Smooth muscle cell (in vitro differentiated cells): ENCODE results near the gene PRKAG3. TPM values are rescaled to one million over a fixed set of nuclear protein-coding genes. Genes with fewer than 3 reads are reported as not detected.

Experiments
- DNase-seq: peaks from one replicate; lab custom pipeline; 2025; ENCODE audit not compliant: unreplicated experiment; lab: John Stamatoyannopoulos, UW
- H2AFZ ChIP-seq: fragments of 200-600 bp; sonication (generic); 2 replicates; pipeline ENCODE4 v1.6.0; 2016; ENCODE audit warnings: antibody characterized with exemption, low read depth, mild to moderate bottlenecking
- H3F3A ChIP-seq: fragments of 200-600 bp; sonication (generic); 2 replicates; pipeline ENCODE4 v1.6.0; 2017; ENCODE audit warnings: antibody characterized with exemption, low read depth
- H3K27ac ChIP-seq: fragments of 200-600 bp; sonication (generic); 2 replicates; pipeline ENCODE4 v1.5.1; 2016; ENCODE audit warnings: low read depth, mild to moderate bottlenecking
- H3K27me3 ChIP-seq: fragments of 200-600 bp; sonication (generic); 2 replicates; pipeline ENCODE4 v1.6.1; 2016; ENCODE audit warnings: low read depth, mild to moderate bottlenecking
- H3K36me3 ChIP-seq: fragments of 200-600 bp; sonication (generic); 2 replicates; pipeline ENCODE4 v1.5.1; 2016; ENCODE audit warnings: low read depth
- H3K4me1 ChIP-seq: fragments of 200-600 bp; sonication (generic); 2 replicates; pipeline ENCODE4 v1.5.1; 2016; ENCODE audit warnings: low read depth
- H3K4me2 ChIP-seq: fragments of 200-600 bp; sonication (generic); 2 replicates; pipeline ENCODE4 v1.6.0; 2016; ENCODE audit warnings: mild to moderate bottlenecking
- H3K4me3 ChIP-seq: fragments of 200-600 bp; sonication (generic); 2 replicates; pipeline ENCODE4 v1.5.1; 2016; ENCODE audit warnings: mild to moderate bottlenecking
- H3K79me2 ChIP-seq: fragments of 200-600 bp; sonication (generic); 2 replicates; pipeline ENCODE4 v1.6.0; 2016; ENCODE audit warnings: low read depth, mild to moderate bottlenecking
- H3K9ac ChIP-seq: fragments of 200-600 bp; sonication (generic); 2 replicates; pipeline ENCODE4 v1.6.0; 2016; ENCODE audit warnings: low read depth
- H3K9me3 ChIP-seq: fragments of 200-600 bp; sonication (generic); replicated peaks from 2 replicates; pipeline ENCODE4 v1.5.1; 2016; ENCODE audit warnings: low read depth
- H4K20me1 ChIP-seq: fragments of 200-600 bp; sonication (generic); 2 replicates; pipeline ENCODE4 v1.6.0; 2016; ENCODE audit warnings: low read depth
- CTCF ChIP-seq: fragments of 200-600 bp; sonication (generic); IDR thresholded peaks from 2 replicates; pipeline ENCODE4 v1.5.1; 2017; ENCODE audit warnings: borderline replicate concordance, mild to moderate bottlenecking, antibody characterized with exemption; ENCODE audit not compliant: insufficient read depth, poor library complexity, severe bottlenecking
- WGBS: methylation state at CpG from one replicate; pipeline ENCODE4 v1.1.7; 2016; ENCODE audit warnings: low lambda C conversion rate; 5-methylcytosine and 5-hydroxymethylcytosine counted together
- polyA plus RNA-seq: library from polyadenylated mRNA; unstranded; fragments of >200 nt; fragmentation: Nextera tagmentation; extraction: Ambion mirVana; gene quantifications from 2 replicates; pipeline ENCODE4 v1.2.1, GENCODE V29; 2016
- total RNA-seq: library from RNA; depleted of rRNA; stranded (reverse); fragments of >200 nt; gene quantifications from 2 replicates; pipeline ENCODE4 v1.2.3, GENCODE V29; 2014

PRKAG3 gene
- total and polyA plus RNA-seq, 2 experiments from 2014 or later: not detected

- H3K9ac ChIP-seq: no peak overlapping the region
- no peaks in the 10 kb centered on the region for H3K79me2 ChIP-seq
- TF ChIP-seq CTCF: no peak
- no peak for DNase-seq
- H3K4me3 ChIP-seq: no peak overlapping the region
- H3F3A ChIP-seq: no peaks in the 10 kb centered on the region
- H2AFZ ChIP-seq: no peak overlapping the region
- whole genome bisulfite sequencing: 45% methylated on average over 1 of the region's 1 CpG
- no peaks in the 10 kb centered on the region for H3K9me3 ChIP-seq
- H3K36me3 ChIP-seq: no peaks in the 10 kb centered on the region
- no peaks in the 10 kb centered on the region for H4K20me1 ChIP-seq
- H3K27me3 ChIP-seq: peaks cover 50% of the 10 kb centered on the region
- H3K27ac ChIP-seq: no peak overlapping the region
- peaks cover 12% of the 10 kb centered on the region for H3K4me1 ChIP-seq
- H3K4me2 ChIP-seq: no peak overlapping the region
Measured at GRCh38 chr2:218858138-218858445, 26.5 kb upstream of the PRKAG3 start.

- WGBS: 52% methylated on average over 10 of the region's 10 CpGs
- Histone ChIP-seq H3K27me3 (peaks cover 50% of the 10 kb centered on the region), H3K4me2 (no peak overlapping the region), H3F3A (no peaks in the 10 kb centered on the region), H3K79me2 (no peaks in the 10 kb centered on the region), H3K9me3 (no peaks in the 10 kb centered on the region), H3K27ac (no peak overlapping the region), H4K20me1 (no peaks in the 10 kb centered on the region), H3K9ac (no peak overlapping the region), H3K4me1 (peaks cover 14% of the 10 kb centered on the region), H2AFZ (no peak overlapping the region), H3K4me3 (no peak overlapping the region), H3K36me3 (no peaks in the 10 kb centered on the region)
- TF ChIP-seq CTCF: no peak
- no peak for DNase-seq
Measured at GRCh38 chr2:218857371-218858137, 26.0 kb upstream of the PRKAG3 start.

- Histone ChIP-seq H3K4me1 (peaks cover 14% of the 10 kb centered on the region), H3K27me3 (peaks cover 49% of the 10 kb centered on the region), H3K36me3 (no peaks in the 10 kb centered on the region), H3F3A (no peaks in the 10 kb centered on the region), H3K9ac (no peak overlapping the region), H4K20me1 (no peaks in the 10 kb centered on the region), H3K4me2 (no peak overlapping the region), H3K4me3 (no peak overlapping the region), H3K9me3 (no peaks in the 10 kb centered on the region), H2AFZ (no peak overlapping the region), H3K27ac (no peak overlapping the region), H3K79me2 (no peaks in the 10 kb centered on the region)
- 91% methylated on average over 1 of the region's 1 CpG for WGBS
- no peak for TF ChIP-seq CTCF
- no peak for DNase-seq
Measured at GRCh38 chr2:218856896-218857243, 25.3 kb upstream of the PRKAG3 start.
